Midbrain (tissue), 1 donor: ENCODE results near the gene HAGH.

Experiments used
- DNase-seq: peaks from one replicate; lab custom pipeline; 2025; lab: John Stamatoyannopoulos, UW

The HAGH gene

DNA sequence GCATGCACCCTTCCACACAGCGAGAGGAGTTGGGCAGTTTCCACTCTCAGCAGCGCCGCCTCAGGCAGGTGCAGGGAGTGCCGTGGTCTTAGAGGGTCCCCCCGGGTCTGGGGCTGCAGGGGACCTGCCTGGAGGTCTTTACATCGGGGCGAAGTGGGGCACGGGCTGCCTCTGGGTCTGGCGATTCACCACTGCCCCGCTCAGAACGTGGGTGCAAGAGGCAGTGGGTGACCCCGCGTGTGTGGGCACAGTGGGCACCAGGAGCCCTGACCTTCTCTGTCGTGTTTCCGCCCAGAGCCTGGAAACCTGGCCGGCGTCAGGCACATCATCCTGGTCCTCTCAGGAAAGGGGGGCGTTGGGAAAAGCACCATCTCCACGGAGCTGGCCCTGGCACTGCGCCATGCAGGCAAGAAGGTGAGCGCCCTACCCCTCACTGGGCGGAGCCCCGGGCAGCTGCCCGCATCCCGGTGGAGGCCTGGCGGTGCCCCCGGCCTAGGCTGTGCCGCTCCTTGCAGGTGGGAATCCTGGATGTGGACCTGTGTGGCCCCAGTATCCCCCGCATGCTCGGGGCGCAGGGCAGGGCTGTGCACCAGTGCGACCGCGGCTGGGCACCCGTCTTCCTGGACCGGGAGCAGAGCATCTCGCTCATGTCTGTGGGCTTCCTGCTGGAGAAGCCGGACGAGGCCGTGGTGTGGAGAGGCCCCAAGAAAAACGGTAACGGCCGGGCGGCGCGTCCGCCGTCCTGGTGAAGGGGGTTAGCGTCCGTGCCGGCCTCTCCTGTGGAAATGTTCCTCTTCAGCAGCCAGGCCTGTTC, 40.2 kb downstream of the HAGH start:
- no peak for DNase-seq

DNA sequence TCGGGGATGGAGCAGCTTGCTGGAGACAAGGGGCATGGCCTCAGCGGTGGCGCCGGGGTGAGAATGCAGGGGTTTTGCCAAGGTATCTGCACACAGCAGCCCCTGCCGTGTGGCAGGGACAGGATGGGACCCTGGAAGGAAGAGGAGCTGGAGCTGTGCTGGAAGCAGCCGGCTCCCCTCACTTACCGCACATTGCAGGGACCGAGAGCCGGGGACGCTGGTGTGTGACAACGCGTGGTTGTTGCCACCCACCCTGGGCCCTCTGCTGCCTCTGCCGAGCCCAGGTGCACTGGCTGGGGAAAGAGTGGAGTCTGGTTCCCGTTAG, 40.8 kb downstream of the HAGH start:
- no peak for DNase-seq

- no peak for DNase-seq
Observed at GRCh38 chr16:1784977-1785845, 41.4 kb downstream of the HAGH start.

- DNase-seq, result peak; percentile 100
Observed at GRCh38 chr16:1782408-1783264, 44.0 kb downstream of the HAGH start, which contains the start of the genes NUBP2 and SPSB3. NUBP2 (plus strand) TSS chr16:1782960; CDS start chr16:1783021, 61 bp downstream. SPSB3 (minus strand) TSS chr16:1782571; CDS start chr16:1781483, 1,088 bp downstream.

DNA sequence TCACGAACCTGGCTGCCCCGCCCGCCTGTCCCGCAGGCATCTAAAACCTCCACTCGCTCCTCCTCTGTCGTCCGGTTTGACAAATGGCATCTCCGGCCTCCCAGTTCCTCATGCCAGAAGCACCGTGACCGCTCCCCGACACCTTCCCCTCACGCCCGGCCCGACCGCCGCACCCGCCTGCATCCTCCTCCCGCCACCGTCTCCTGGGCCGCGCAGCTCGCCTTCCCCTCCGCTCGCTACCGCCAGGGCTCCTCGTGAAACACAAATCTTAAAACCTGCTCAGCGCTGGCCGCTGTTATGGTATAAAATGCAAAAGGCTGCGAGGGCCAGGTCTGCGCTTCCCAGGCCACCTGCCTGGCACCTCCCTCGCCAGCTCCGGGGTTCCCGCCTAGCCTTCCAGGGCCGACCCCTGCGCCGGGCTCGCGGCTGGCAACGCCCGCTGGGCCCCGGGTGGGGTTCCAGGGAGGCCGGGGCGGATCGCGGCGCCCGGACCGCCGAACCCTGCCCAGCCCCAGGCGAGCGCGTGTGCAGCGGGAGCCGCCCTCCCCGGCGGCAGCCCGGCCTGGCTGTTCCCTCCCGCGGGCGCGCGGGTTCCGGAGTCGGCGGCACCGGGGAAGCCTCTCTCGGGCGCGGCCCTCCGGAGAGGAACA, 44.7 kb downstream of the HAGH start:
- DNase-seq, result no peak

DNA sequence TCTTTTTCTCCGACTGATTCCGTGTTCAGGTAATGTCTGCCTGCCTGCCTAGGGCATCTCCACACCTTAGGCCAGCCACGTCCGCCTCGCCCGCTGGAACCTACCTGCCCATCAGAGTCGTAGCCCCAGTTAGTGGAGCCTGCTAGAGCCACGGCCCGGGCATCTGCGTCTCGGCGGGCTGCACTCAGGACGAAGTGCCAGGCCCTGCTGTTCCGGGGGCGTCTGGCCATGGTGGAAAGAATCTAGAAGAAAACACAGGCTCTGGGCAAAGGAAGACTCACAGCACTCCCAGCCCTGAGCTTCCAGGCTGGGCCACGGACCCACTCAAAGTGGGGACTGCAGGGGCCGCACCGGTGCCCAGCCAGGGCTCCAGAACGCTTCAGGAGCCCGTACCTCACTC, 45.4 kb downstream of the HAGH start:
- DNase-seq, result no peak

DNA sequence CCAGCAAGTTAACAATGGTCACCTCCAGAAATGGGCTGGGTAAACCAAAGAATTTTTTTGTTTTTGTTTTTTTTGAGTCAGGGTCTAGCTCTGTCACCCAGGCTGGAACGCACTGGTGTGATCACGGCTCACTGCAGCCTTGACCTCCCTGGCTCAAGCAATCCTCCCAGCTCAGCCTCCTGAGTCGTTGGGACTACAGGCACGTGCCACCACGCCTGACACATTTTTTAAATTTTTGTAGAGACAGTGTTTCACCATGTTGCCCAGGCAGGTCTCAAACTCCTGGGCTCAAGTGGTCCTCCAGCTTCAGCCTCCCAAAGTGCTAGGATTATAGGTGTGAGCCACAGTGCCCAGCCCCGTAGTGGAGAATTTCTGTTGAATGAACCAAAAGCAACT, 46.0 kb downstream of the HAGH start:
- no peak for DNase-seq

- DNase-seq, result no peak
Observed at GRCh38 chr16:1779741-1780676, 46.6 kb downstream of the HAGH start.

- DNase-seq, result no peak
Observed at GRCh38 chr16:1779234-1779701, 47.4 kb downstream of the HAGH start.

GRCh38 chr16:1778200-1779179, 48.1 kb downstream of the HAGH start:
- no peak for DNase-seq

DNA sequence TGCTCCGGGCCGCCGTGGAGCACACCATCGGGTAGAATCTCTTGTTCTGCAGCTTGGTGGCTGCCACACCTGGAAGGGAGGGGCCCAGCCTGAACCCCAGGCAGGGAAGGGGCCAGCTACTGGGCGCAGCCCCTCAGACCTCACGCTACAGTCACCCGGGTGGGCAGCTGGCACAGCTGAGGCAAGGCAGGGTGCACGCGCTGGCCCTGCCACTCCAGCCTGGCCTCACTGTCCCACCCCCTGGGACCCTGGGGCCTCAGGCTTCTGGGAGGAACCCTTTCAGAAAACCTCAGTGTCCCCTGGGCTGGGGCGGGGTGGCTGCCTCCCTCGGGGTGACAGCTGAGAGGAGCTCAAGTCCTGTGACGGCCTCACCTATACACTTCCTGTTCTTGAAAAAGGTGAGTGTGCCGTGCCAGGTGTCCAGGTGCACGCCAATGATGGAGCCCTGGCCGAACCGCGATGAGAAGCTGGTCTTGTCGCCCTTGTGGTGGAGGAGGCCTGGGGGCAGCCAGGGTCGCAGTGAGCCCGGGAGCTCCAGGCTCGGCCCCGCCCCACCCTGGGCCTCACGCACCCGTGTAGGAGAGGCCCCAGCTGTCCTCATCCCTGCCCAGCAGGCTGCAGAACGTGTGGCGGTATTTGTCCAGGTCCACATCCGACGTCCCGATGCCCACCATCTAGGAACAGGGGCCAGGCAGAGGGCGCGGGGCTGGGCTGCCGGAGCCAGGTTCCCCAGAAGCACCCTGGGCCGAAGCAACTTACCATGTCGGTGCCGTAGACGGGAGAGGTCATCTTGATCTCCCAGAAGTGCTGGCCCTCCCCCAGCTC, 49.0 kb downstream of the HAGH start:
- DNase-seq, result no peak

DNA sequence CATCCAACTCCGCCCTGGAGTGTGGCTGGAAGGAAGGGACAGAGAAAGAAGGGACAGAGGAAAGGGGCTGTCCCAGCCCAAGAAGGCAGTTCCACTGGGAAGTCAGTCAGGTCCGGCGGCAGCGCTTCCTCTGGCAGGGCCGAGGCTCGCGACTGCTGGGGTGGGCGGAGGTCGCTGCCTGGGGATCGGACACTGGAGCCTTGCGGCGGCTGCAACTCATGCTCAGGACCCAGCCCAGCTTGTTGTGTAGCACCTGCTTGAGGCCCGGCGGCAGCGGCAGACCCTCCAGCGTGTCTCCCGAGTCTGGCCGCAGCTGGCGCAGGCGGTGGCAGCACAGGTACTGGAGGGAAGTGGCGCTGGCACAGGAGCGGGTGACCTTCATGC, 49.6 kb downstream of the HAGH start:
- no peak for DNase-seq

GRCh38 chr16:1776672-1776955, 50.0 kb downstream of the HAGH start:
- DNase-seq, result no peak

- DNase-seq, result no peak
Observed at GRCh38 chr16:1775846-1776671, 50.6 kb downstream of the HAGH start.

DNA sequence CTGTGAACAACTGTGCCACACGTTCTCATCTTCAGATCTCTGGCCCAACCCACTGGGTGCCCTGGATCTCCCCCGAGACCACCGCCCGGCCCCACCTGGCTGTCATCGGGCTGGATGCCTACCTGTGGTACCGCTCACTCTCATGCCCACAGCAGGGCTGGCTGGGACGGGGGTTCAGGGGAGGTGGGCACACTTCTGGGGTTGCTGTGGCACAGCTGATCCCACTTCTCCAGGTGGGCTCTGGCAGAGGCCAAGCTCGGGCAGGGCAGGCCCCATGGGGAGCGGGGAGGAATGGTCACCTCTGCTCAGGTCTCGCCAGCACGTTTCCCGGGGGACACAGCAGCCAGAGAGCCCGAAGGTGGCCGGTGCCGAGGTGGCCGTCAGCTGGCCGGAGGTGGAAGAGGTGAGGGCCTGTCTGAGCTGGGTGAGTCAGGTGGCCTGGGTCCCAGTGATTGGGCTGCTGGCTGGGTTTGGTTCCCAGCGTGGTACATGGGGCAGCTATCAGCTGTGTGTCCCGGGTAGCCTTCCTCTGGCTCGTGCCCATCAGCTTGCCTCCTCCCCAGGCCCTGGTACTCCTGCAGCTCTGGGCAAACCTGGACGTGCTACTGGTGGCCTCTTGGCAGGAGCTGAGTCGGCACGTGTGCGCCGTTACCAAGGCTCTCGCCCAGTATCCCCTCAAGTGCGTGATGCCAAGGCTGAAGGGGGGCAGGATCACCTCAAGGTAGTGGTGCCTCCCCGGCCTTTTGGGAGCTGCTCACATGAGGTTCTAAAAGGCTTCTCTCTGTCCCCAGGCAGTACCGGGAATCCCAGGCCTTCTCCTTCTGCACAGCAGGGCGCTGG, 51.4 kb downstream of the HAGH start:
- DNase-seq, result no peak

DNA sequence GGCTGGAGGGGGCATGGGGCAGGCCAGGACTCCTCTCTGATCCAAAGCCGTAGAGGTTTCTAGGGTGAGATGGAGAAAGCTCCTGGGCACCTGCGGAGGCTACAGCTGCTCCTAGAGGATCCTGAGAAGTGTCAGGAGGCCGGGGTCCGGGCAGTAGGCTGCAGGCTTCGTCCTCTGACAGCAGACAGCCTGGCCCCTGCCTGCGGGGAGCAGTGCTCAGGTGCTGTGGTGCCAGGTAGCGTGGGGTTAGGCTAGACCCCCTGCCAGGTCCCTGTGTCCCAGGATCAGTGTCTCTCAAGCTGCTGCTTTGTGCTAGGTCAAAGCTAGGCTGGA, 52.2 kb downstream of the HAGH start:
- no peak for DNase-seq
